HCT116 (cell line): ENCODE results near the gene TAS2R60. TPM values are rescaled to one million over a fixed set of nuclear protein-coding genes. Genes with fewer than 3 reads are reported as not detected.

ENCODE experiments used
- ATAC-seq: fragments of 200-7000 bp; cut with Tn5 transposase; 2 replicates; pipeline ENCODE4 v1.9.1; 2020; ENCODE audit warnings: mild to moderate bottlenecking, moderate library complexity
- BruUV-seq: library from RNA; stranded (reverse); fragments of 400-500 nt; replicated peaks from 2 replicates; lab custom pipeline; 2021; lab: Mats Ljungman, UMichigan
- CTCF ChIA-PET: fragments of 300-600 bp; sonication (Branson Sonifier 250); formaldehyde crosslinking; loops from one replicate; lab custom pipeline; 2021; ENCODE audit warnings: antibody characterized with exemption; lab: Charles Lee
- POLR2A ChIA-PET: fragments of 300-600, 350-600 bp; sonication (Branson Sonifier 250); formaldehyde crosslinking; loops from one replicate; lab custom pipeline; 2021; ENCODE audit warnings: antibody characterized with exemption; lab: Charles Lee
- RAD21 ChIA-PET, 2 experiments: fragments of 300-600 bp; sonication (Branson Sonifier 250); formaldehyde crosslinking; loops; one replicate each; lab custom pipeline; 2023; ENCODE audit warnings: low total read pairs in 2 of 2; ENCODE audit not compliant: uncharacterized antibody in 2 of 2, unreplicated experiment in 2 of 2, low non-redundant PET in 1 of 2; lab: Charles Lee
- DNase-seq: peaks from one replicate; pipeline ENCODE4 v3.0.0-alpha.2; 2010; ENCODE audit warnings: low read depth, low spot score
- H2AFZ ChIP-seq: fragments of 200-600 bp; shearing (Covaris generic), sonication (generic); 2 replicates; pipeline ENCODE4 v1.6.1; 2017; ENCODE audit warnings: low read depth, mixed run types, mixed read lengths, antibody characterized with exemption, low read length; ENCODE audit not compliant: poor library complexity, severe bottlenecking
- H3K27ac ChIP-seq: 2 replicates; pipeline ENCODE4 v1.5.1; 2012; ENCODE audit warnings: low read depth, low read length
- H3K27me3 ChIP-seq: fragments of 200-600 bp; sonication (generic); 2 replicates; pipeline ENCODE4 v1.6.1; 2016; ENCODE audit warnings: mixed run types, low read length, mixed read lengths; ENCODE audit not compliant: insufficient read depth
- H3K36me3 ChIP-seq, 2 experiments: fragments of 200-500 bp in 1 of 2; fragments of 200-600 bp in 1 of 2; sonication (Bioruptor generic) in 1 of 2; sonication (generic) in 1 of 2; 2 replicates each; pipeline versions ENCODE4 v1.5.1 to v1.6.1; 2014 to 2016; ENCODE audit warnings: low read length in 2 of 2, inconsistent platforms in 1 of 2, mixed read lengths in 1 of 2, mixed run types in 1 of 2; ENCODE audit not compliant: insufficient read depth in 2 of 2, control insufficient read depth in 1 of 2
- H3K4me1 ChIP-seq, 2 experiments: fragments of 200-600 bp in 1 of 2; sonication (generic) in 1 of 2; 2 replicates each; pipeline versions ENCODE4 v1.5.1 to v1.6.1; 2012 to 2017; ENCODE audit warnings: low read length in 2 of 2, inconsistent platforms in 1 of 2, mild to moderate bottlenecking in 1 of 2, mixed read lengths in 1 of 2, mixed run types in 1 of 2, moderate library complexity in 1 of 2; ENCODE audit not compliant: insufficient read depth in 2 of 2, control insufficient read depth in 1 of 2
- H3K4me2 ChIP-seq: fragments of 200-600 bp; sonication (generic); 2 replicates; pipeline ENCODE4 v1.6.1; 2017; ENCODE audit warnings: mixed run types, low read length, mixed read lengths
- H3K4me3 ChIP-seq, 2 experiments: fragments of 200-600 bp in 1 of 2; sonication (generic) in 1 of 2; replicated peaks in 1 of 2; 2 replicates each; pipeline ENCODE4 v1.5.1; 2011 to 2016; ENCODE audit warnings: low read length in 2 of 2, control low read depth in 1 of 2, low read depth in 1 of 2, mild to moderate bottlenecking in 1 of 2, mixed read lengths in 1 of 2, mixed run types in 1 of 2
- H3K79me2 ChIP-seq: fragments of 200-600 bp; sonication (generic); 2 replicates; pipeline ENCODE4 v1.6.1; 2017; ENCODE audit warnings: mild to moderate bottlenecking, mixed run types, low read length, moderate library complexity, mixed read lengths; ENCODE audit not compliant: insufficient read depth
- H3K9ac ChIP-seq: fragments of 200-600 bp; sonication (generic); 2 replicates; pipeline ENCODE4 v1.6.1; 2016; ENCODE audit warnings: low read length, mixed read lengths
- H3K9me2 ChIP-seq: fragments of 200-600 bp; sonication (generic), shearing (Covaris generic); 2 replicates; pipeline ENCODE4 v1.6.1; 2017; ENCODE audit warnings: mixed run types, mild to moderate bottlenecking, moderate library complexity; ENCODE audit not compliant: insufficient read depth
- H3K9me3 ChIP-seq, 2 experiments: fragments of 200-500 bp in 1 of 2; fragments of 200-600 bp in 1 of 2; sonication (Bioruptor generic) in 1 of 2; sonication (generic) in 1 of 2; 2 replicates each; pipeline ENCODE4 v1.6.1; 2014 to 2017; ENCODE audit warnings: low read length in 2 of 2, mixed read lengths in 2 of 2, inconsistent platforms in 1 of 2, low read depth in 1 of 2, mild to moderate bottlenecking in 1 of 2, mixed run types in 1 of 2, moderate library complexity in 1 of 2; ENCODE audit not compliant: control insufficient read depth in 1 of 2, insufficient read depth in 1 of 2
- H4K20me1 ChIP-seq: fragments of 200-600 bp; sonication (generic), shearing (Covaris generic); 2 replicates; pipeline ENCODE4 v1.6.1; 2017; ENCODE audit warnings: mixed run types, mild to moderate bottlenecking, moderate library complexity; ENCODE audit not compliant: insufficient read depth
- ATF3 ChIP-seq: IDR thresholded peaks from 2 replicates; pipeline ENCODE4 v1.6.1; 2012
- CBX3 ChIP-seq: IDR thresholded peaks from 2 replicates; pipeline ENCODE4 v1.6.1; 2012; ENCODE audit warnings: low read depth
- CEBPB ChIP-seq: IDR thresholded peaks from 2 replicates; pipeline ENCODE4 v1.6.1; 2012; ENCODE audit warnings: low read depth
- EGR1 ChIP-seq: IDR thresholded peaks from 2 replicates; pipeline ENCODE4 v1.6.1; 2012; ENCODE audit warnings: low read depth
- ELF1 ChIP-seq: IDR thresholded peaks from 2 replicates; pipeline ENCODE4 v1.6.1; 2012; ENCODE audit warnings: low read depth, borderline replicate concordance
- EZH2 ChIP-seq: fragments of 200-600 bp; sonication (generic); IDR thresholded peaks from 2 replicates; pipeline ENCODE4 v1.6.1; 2017; ENCODE audit warnings: antibody characterized with exemption, mixed run types
- EZH2phosphoT487 ChIP-seq: fragments of 200-600 bp; IDR thresholded peaks from 2 replicates; pipeline ENCODE4 v1.6.1; 2018; ENCODE audit warnings: antibody characterized with exemption, borderline replicate concordance
- FOSL1 ChIP-seq: IDR thresholded peaks from 2 replicates; pipeline ENCODE4 v1.6.1; 2012; ENCODE audit warnings: low read depth
- JUND ChIP-seq: IDR thresholded peaks from 2 replicates; pipeline ENCODE4 v1.6.1; 2012
- POLR2A ChIP-seq: IDR thresholded peaks from 2 replicates; pipeline ENCODE4 v1.7.0; 2011; ENCODE audit warnings: borderline replicate concordance; ENCODE audit not compliant: insufficient read depth, insufficient read length; ENCODE audit errors: extremely low read depth
- RAD21 ChIP-seq: IDR thresholded peaks from 2 replicates; pipeline ENCODE4 v1.6.1; 2012; ENCODE audit warnings: low read depth, mild to moderate bottlenecking
- SIN3A ChIP-seq: IDR thresholded peaks from 2 replicates; pipeline ENCODE4 v1.6.1; 2012; ENCODE audit warnings: low read depth
- SRF ChIP-seq: IDR thresholded peaks from 2 replicates; pipeline ENCODE4 v1.6.1; 2012; ENCODE audit warnings: low read depth
- ZFX ChIP-seq: fragments of 450-650 bp; IDR thresholded peaks from 2 replicates; pipeline ENCODE4 v1.6.1; 2017
- ZNF274 ChIP-seq: fragments of 200-500 bp; sonication (Bioruptor generic); IDR thresholded peaks from 2 replicates; pipeline ENCODE4 v1.6.1; 2014; ENCODE audit warnings: mild to moderate bottlenecking, low read depth, low read length, inconsistent platforms
- intact Hi-C: fragments of 100-400 bp; cut with micrococcal nuclease; formaldehyde crosslinking; loops from 2 replicates; pipeline ENCODE4 v1.10.0; 2022
- total RNA-seq: library from RNA; stranded (reverse); gene quantifications from one replicate; pipeline ENCODE4 v1.2.1, GENCODE V29; 2021; ENCODE audit not compliant: unreplicated experiment
- TF ChIP-seq, protein P1 (sequence below): IDR thresholded peaks from 2 replicates; pipeline ENCODE4 v1.6.1; 2011; ENCODE audit warnings: mild to moderate bottlenecking, low read length, moderate library complexity; ENCODE audit not compliant: insufficient replicate concordance; ENCODE audit errors: extremely low read depth
- TF ChIP-seq, protein P2 (sequence below): IDR thresholded peaks from 2 replicates; pipeline ENCODE4 v1.6.1; 2012

Gene TAS2R60
- total RNA-seq, 1 experiment from 2014 or later: not detected

GRCh38 chr7:143451746-143452145 lies 8.5 kb downstream of the TAS2R60 start:
- H4K20me1 ChIP-seq: no peaks in the 10 kb centered on the region
- BruUV-seq: no TSS peak
- no peak overlapping the region for H3K27ac ChIP-seq
- H3K4me2 ChIP-seq: no peak overlapping the region
- H3K4me3 ChIP-seq: no peak overlapping the region
- no peak overlapping the region for H3K9ac ChIP-seq
- no peaks in the 10 kb centered on the region for H3K9me2 ChIP-seq
- no peaks in the 10 kb centered on the region for H3K79me2 ChIP-seq
- H3K36me3 ChIP-seq: no peaks in the 10 kb centered on the region
- no peaks in the 10 kb centered on the region for H3K9me3 ChIP-seq
- H3K27me3 ChIP-seq: no peaks in the 10 kb centered on the region
- H3K4me1 ChIP-seq: no peaks in the 10 kb centered on the region
- ChIA-PET RAD21 (no interaction called here), CTCF (no interaction called here), POLR2A (no interaction called here)
- DNase-seq: no peak
- TF ChIP-seq EGR1 (no peak), ATF3 (no peak), CEBPB (no peak), SRF (no peak), ZNF274 (no peak), JUND (no peak), EZH2phosphoT487 (no peak), POLR2A (no peak), ELF1 (no peak), EZH2 (no peak), RAD21 (no peak), FOSL1 (no peak), SIN3A (no peak), ZFX (no peak), CBX3 (no peak)
- TF ChIP-seq, protein P1, sequence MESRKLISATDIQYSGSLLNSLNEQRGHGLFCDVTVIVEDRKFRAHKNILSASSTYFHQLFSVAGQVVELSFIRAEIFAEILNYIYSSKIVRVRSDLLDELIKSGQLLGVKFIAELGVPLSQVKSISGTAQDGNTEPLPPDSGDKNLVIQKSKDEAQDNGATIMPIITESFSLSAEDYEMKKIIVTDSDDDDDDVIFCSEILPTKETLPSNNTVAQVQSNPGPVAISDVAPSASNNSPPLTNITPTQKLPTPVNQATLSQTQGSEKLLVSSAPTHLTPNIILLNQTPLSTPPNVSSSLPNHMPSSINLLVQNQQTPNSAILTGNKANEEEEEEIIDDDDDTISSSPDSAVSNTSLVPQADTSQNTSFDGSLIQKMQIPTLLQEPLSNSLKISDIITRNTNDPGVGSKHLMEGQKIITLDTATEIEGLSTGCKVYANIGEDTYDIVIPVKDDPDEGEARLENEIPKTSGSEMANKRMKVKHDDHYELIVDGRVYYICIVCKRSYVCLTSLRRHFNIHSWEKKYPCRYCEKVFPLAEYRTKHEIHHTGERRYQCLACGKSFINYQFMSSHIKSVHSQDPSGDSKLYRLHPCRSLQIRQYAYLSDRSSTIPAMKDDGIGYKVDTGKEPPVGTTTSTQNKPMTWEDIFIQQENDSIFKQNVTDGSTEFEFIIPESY: no peak
- TF ChIP-seq, protein P2, sequence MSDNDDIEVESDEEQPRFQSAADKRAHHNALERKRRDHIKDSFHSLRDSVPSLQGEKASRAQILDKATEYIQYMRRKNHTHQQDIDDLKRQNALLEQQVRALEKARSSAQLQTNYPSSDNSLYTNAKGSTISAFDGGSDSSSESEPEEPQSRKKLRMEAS: no peak
- H2AFZ ChIP-seq: no peak overlapping the region
- intact Hi-C loops: no loop called here
- no peak for ATAC-seq
